ENCODE measurements around the gene SLITRK3. TPM values are rescaled to one million over a fixed set of nuclear protein-coding genes. Genes with fewer than 3 reads are reported as not detected.
A peak's percentile ranks its signal among the peaks of the same experiment; 100 is the strongest.

SLITRK3 gene
- polyA plus RNA-seq, 3 donors, result not detected

- DNase-seq, result no peak
- no peak for TF ChIP-seq CTCF (IDR thresholded peaks at IDR 0.05)
- Histone ChIP-seq H3K79me2 (ENCODE audit: insufficient read depth, low read length) (no peaks in the 10 kb centered on the region), H3K9me3 (replicated peaks in 1 of 2; ENCODE audit: control insufficient read depth in 1 of 2, insufficient read depth in 1 of 2, low read length in 2 of 2) (peaks cover 0 to 19% of the 10 kb centered on the region in 2 donors), H3K36me3 (replicated peaks in 1 of 2; ENCODE audit: control insufficient read depth in 1 of 2, insufficient read depth in 2 of 2, low read length in 2 of 2) (no peaks in the 10 kb centered on the region), H3K4me2 (replicated peaks; ENCODE audit: extremely low read depth, low read length, poor library complexity, severe bottlenecking) (no peak overlapping the region), H3K4me1 (ENCODE audit: control insufficient read depth in 1 of 2, insufficient read depth in 2 of 2, low read length in 2 of 2) (no peaks in the 10 kb centered on the region), H3K9ac (ENCODE audit: insufficient read depth, low read length, poor library complexity, severe bottlenecking) (no peak overlapping the region), H2AFZ (ENCODE audit: insufficient read depth, low read depth, low read length, poor library complexity, severe bottlenecking) (no peak overlapping the region), H3K27me3 (ENCODE audit: control insufficient read depth in 2 of 2, insufficient read depth in 2 of 2, low read length in 2 of 2) (peaks cover 46 to 47% of the 10 kb centered on the region in 2 donors), H3K27ac (ENCODE audit: low read depth in 1 of 2, low read length in 2 of 2) (no peak overlapping the region), H3K4me3 (replicated peaks in 1 of 3; ENCODE audit: low read depth in 2 of 3, low read length in 3 of 3) (no peak overlapping the region), H4K20me1 (ENCODE audit: insufficient read depth, low read length) (no peaks in the 10 kb centered on the region)
- WGBS (ENCODE audit: insufficient coverage), result 50% methylated on average over 1 of the region's 3 CpGs
- Mint-ChIP-seq H3K9me3 (peaks cover 0 to 16% (median 6%) of the 10 kb centered on the region in 7 donors), H3K36me3 (no peaks in the 10 kb centered on the region), H3K4me3 (peak overlapping the region in 1 of 2 donors; percentile 26), H3K27me3 (ENCODE audit: low read depth in 3 of 3) (peaks cover 51 to 53% (median 52%) of the 10 kb centered on the region in 3 donors), H3K4me1 (peaks cover 12% of the 10 kb centered on the region), H3K27ac (no peak overlapping the region)
- intact Hi-C loops (cut with micrococcal nuclease), result no loop called here
Observed at GRCh38 chr3:165191491-165191890, 4.7 kb downstream of the SLITRK3 start.

- H3K9me3 ChIP-seq (replicated peaks in 1 of 2; ENCODE audit: control insufficient read depth in 1 of 2, insufficient read depth in 1 of 2, low read length in 2 of 2), result no peaks in the 10 kb centered on the region
- H3K4me3 ChIP-seq (replicated peaks in 1 of 3; ENCODE audit: low read depth in 2 of 3, low read length in 3 of 3), result no peak overlapping the region
- no peak for DNase-seq
- no peaks in the 10 kb centered on the region for H4K20me1 ChIP-seq (ENCODE audit: insufficient read depth, low read length)
- no peaks in the 10 kb centered on the region for H3K79me2 ChIP-seq (ENCODE audit: insufficient read depth, low read length)
- peaks cover 0 to 3% (median 0%) of the 10 kb centered on the region in 7 donors for H3K9me3 Mint-ChIP-seq
- H3K4me3 Mint-ChIP-seq, result no peak overlapping the region
- H3K9ac ChIP-seq (ENCODE audit: insufficient read depth, low read length, poor library complexity, severe bottlenecking), result no peak overlapping the region
- no peak overlapping the region for H3K27ac Mint-ChIP-seq
- WGBS (ENCODE audit: insufficient coverage), result 98% methylated on average over 6 of the region's 12 CpGs
- H3K36me3 ChIP-seq (replicated peaks in 1 of 2; ENCODE audit: control insufficient read depth in 1 of 2, insufficient read depth in 2 of 2, low read length in 2 of 2), result no peaks in the 10 kb centered on the region
- peaks cover 17% of the 10 kb centered on the region in 2 donors for H3K27me3 ChIP-seq (ENCODE audit: control insufficient read depth in 2 of 2, insufficient read depth in 2 of 2, low read length in 2 of 2)
- intact Hi-C loops (cut with micrococcal nuclease), result no loop called here
- no peaks in the 10 kb centered on the region for H3K36me3 Mint-ChIP-seq
- H3K27ac ChIP-seq (ENCODE audit: low read depth in 1 of 2, low read length in 2 of 2), result no peak overlapping the region
- no peaks in the 10 kb centered on the region for H3K4me1 Mint-ChIP-seq
- peaks cover 21 to 26% (median 25%) of the 10 kb centered on the region in 3 donors for H3K27me3 Mint-ChIP-seq (ENCODE audit: low read depth in 3 of 3)
- H3K4me1 ChIP-seq (ENCODE audit: control insufficient read depth in 1 of 2, insufficient read depth in 2 of 2, low read length in 2 of 2), result no peaks in the 10 kb centered on the region
- no peak for TF ChIP-seq CTCF (IDR thresholded peaks at IDR 0.05)
- H3K4me2 ChIP-seq (replicated peaks; ENCODE audit: extremely low read depth, low read length, poor library complexity, severe bottlenecking), result no peak overlapping the region
- H2AFZ ChIP-seq (ENCODE audit: insufficient read depth, low read depth, low read length, poor library complexity, severe bottlenecking), result no peak overlapping the region
Observed at GRCh38 chr3:165188452-165188851, 7.7 kb downstream of the SLITRK3 start.
